PFSK-1 (cell line): ENCODE results near the gene SPPL2C.

ENCODE experiments used
- FOXP2 ChIP-seq: optimal IDR thresholded peaks from 2 replicates; pipeline ENCODE3; 2011; ENCODE audit warnings: borderline replicate concordance, control low read depth, inconsistent platforms; ENCODE audit not compliant: insufficient read depth; ENCODE audit errors: extremely low read length, extremely low read depth
- POLR2AphosphoS5 ChIP-seq: IDR thresholded peaks from 2 replicates; pipeline ENCODE4 v1.6.1; 2012; ENCODE audit warnings: low read depth, mild to moderate bottlenecking, control low read depth, low read length, moderate library complexity
- SIN3A ChIP-seq: IDR thresholded peaks from 2 replicates; pipeline ENCODE4 v1.6.1; 2012; ENCODE audit warnings: mild to moderate bottlenecking, low read length, moderate library complexity, borderline replicate concordance; ENCODE audit not compliant: insufficient read depth
- TAF1 ChIP-seq: IDR thresholded peaks from 2 replicates; pipeline ENCODE4 v1.6.1; 2012; ENCODE audit warnings: low read length, control low read depth, borderline replicate concordance; ENCODE audit not compliant: insufficient read depth
- TF ChIP-seq, protein P1 (sequence below), 2 experiments: IDR thresholded peaks; 2 replicates each; pipeline versions ENCODE4 v1.6.1 to v1.8.0; 2011 to 2012; ENCODE audit warnings: low read depth in 2 of 2, low read length in 2 of 2, control low read depth in 1 of 2, inconsistent platforms in 1 of 2, mild to moderate bottlenecking in 1 of 2, moderate library complexity in 1 of 2; ENCODE audit not compliant: insufficient read depth in 1 of 2

SPPL2C gene

DNA sequence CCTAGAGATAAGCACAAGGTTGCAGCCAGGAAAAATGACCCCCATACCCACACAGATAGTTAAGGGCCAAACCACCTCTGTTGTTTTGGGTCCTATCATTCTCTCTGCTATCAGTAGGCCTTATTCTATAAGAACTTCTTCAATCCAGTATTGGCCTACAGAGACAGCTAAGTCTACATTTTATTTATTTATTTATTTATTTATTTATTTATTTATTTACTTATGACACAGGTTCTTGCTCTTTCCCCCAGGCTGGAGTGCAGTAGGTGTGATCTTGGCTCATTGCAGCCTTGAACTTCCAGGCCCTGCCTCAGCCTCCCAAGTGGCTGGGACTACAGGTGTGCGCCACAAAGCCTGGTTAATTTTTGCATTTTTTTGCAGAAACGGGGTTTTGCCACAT is 42.2 kb downstream of the SPPL2C start:
- TF ChIP-seq, protein P1, sequence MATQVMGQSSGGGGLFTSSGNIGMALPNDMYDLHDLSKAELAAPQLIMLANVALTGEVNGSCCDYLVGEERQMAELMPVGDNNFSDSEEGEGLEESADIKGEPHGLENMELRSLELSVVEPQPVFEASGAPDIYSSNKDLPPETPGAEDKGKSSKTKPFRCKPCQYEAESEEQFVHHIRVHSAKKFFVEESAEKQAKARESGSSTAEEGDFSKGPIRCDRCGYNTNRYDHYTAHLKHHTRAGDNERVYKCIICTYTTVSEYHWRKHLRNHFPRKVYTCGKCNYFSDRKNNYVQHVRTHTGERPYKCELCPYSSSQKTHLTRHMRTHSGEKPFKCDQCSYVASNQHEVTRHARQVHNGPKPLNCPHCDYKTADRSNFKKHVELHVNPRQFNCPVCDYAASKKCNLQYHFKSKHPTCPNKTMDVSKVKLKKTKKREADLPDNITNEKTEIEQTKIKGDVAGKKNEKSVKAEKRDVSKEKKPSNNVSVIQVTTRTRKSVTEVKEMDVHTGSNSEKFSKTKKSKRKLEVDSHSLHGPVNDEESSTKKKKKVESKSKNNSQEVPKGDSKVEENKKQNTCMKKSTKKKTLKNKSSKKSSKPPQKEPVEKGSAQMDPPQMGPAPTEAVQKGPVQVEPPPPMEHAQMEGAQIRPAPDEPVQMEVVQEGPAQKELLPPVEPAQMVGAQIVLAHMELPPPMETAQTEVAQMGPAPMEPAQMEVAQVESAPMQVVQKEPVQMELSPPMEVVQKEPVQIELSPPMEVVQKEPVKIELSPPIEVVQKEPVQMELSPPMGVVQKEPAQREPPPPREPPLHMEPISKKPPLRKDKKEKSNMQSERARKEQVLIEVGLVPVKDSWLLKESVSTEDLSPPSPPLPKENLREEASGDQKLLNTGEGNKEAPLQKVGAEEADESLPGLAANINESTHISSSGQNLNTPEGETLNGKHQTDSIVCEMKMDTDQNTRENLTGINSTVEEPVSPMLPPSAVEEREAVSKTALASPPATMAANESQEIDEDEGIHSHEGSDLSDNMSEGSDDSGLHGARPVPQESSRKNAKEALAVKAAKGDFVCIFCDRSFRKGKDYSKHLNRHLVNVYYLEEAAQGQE (IDR thresholded peaks at IDR 0.05; ENCODE audit: insufficient read depth in 1 of 2, low read depth in 2 of 2, low read length in 2 of 2) = no peak
- TF ChIP-seq SIN3A (no peak), POLR2AphosphoS5 (no peak), TAF1 (no peak), FOXP2 (no peak)

DNA sequence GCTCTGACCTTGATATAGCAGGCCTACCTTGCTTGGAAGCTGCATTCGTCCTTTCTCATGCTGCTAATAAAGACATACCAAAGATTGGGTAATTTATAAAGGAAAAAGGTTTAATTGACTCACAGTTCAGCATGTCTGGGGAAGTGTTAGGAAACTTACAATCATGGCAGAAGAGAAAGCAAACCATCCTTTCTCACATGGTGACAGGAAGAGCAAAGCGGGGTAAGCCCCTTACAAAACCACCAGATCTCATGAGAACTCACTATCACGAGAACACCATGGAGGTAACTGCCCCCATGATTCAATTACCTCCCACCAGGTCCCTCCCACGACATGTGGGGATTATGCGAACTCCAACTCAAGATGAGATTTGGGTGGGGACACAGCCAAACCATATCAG is 43.7 kb downstream of the SPPL2C start:
- TF ChIP-seq TAF1 = no peak

DNA sequence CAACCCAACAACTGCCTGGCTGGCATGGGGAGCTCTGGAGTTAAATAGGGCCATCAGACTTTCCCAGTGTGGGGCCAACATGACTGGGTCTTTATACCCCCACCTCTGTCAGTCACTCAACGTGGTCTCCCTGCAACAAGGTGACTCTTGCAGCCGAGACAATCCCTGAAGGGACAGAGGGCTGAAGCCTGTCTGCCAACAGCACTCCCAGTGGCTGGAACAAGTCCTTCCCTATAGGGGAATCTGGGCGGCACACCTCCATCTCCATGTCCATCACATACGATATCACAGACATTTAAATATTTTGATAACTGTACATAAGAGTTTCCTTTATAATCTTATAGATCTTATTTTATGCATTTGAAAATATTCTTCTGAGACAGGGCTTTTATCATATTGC is 44.9 kb downstream of the SPPL2C start:
- TF ChIP-seq, protein P1 (IDR thresholded peaks at IDR 0.05; ENCODE audit: insufficient read depth in 1 of 2, low read depth in 2 of 2, low read length in 2 of 2) = no peak
- TF ChIP-seq SIN3A (no peak), FOXP2 (no peak), POLR2AphosphoS5 (no peak), TAF1 (no peak)

DNA sequence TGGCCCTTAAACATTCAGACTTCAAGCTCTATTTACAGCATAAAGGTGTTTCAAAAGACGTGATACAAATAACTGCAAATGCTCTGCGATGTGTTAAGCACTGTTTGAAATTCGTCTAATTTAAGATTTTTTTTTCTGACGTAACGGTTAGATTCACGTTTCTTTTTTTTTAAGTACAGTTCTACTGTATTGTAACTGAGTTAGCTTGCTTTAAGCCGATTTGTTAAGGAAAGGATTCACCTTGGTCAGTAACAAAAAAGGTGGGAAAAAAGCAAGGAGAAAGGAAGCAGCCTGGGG is 49.0 kb downstream of the SPPL2C start:
- TF ChIP-seq SIN3A (no peak), TAF1 (no peak), POLR2AphosphoS5 (no peak), FOXP2 (no peak)
- TF ChIP-seq, protein P1 (IDR thresholded peaks at IDR 0.05; ENCODE audit: insufficient read depth in 1 of 2, low read depth in 2 of 2, low read length in 2 of 2) = no peak

DNA sequence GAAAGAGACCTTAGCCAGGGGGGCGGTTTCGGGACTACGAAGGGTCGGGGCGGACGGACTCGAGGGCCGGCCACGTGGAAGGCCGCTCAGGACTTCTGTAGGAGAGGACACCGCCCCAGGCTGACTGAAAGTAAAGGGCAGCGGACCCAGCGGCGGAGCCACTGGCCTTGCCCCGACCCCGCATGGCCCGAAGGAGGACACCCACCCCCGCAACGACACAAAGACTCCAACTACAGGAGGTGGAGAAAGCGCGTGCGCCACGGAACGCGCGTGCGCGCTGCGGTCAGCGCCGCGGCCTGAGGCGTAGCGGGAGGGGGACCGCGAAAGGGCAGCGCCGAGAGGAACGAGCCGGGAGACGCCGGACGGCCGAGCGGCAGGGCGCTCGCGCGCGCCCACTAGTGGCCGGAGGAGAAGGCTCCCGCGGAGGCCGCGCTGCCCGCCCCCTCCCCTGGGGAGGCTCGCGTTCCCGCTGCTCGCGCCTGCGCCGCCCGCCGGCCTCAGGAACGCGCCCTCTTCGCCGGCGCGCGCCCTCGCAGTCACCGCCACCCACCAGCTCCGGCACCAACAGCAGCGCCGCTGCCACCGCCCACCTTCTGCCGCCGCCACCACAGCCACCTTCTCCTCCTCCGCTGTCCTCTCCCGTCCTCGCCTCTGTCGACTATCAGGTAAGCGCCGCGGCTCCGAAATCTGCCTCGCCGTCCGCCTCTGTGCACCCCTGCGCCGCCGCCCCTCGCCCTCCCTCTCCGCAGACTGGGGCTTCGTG is 49.5 kb downstream of the SPPL2C start, which contains the start of gene MAPT:
MAPT (plus strand) TSS at position 533 of the 763 bp plus-strand sequence. CDS start 67,784 bp downstream, outside the sequence.
- TF ChIP-seq POLR2AphosphoS5 (peak; percentile 78; the same call in 1 of the 2 replicates), FOXP2 (peak; percentile 86)
- TF ChIP-seq, protein P1 (IDR thresholded peaks at IDR 0.05; ENCODE audit: insufficient read depth in 1 of 2, low read depth in 2 of 2, low read length in 2 of 2) = no peak
